NCI-H510A (cell line): ENCODE measurements around the gene TBC1D23.
"Not testable (repeated sequence)": the region's sequence is repeated elsewhere in the genome, so short reads cannot be mapped to it uniquely, and the experiment has no call there.

ENCODE experiments used
- DNase-seq: peaks from one replicate; lab custom pipeline; 2025; lab: John Stamatoyannopoulos, UW

Gene TBC1D23

GRCh38 chr3:100306695-100307094 lies 45.9 kb downstream of the TBC1D23 start:
- DNase-seq = no peak

DNA sequence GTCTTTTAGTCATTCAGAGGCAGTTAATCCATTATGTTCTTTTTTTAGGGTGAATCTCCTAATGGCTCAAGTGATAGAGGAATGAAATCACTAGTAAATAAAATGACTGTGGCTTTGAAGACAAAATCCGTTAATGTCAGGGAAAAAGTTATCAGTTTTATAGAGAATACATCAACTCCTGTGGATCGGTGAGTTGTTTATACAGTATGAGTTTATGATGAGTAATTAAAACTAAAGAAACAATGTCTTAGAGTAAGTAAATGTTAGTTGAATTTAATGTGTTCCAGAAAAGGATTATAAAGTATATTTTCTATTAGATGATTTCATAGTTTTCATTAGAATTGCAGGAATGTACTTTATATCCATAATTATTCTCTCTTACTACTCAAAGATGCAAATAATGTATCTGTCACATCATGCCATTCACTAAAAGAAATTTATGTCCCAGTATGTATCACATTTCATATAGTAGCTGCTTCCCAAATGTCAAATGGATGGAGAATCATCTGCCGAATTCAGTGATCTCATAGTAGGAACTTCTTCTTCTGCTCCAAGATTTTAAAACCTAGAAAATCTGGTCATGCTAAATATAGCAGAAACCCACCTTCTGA lies 49.7 kb downstream of the TBC1D23 start:
- DNase-seq = no peak

GRCh38 chr3:100311011-100311410 lies 50.2 kb downstream of the TBC1D23 start:
- DNase-seq = no peak

DNA sequence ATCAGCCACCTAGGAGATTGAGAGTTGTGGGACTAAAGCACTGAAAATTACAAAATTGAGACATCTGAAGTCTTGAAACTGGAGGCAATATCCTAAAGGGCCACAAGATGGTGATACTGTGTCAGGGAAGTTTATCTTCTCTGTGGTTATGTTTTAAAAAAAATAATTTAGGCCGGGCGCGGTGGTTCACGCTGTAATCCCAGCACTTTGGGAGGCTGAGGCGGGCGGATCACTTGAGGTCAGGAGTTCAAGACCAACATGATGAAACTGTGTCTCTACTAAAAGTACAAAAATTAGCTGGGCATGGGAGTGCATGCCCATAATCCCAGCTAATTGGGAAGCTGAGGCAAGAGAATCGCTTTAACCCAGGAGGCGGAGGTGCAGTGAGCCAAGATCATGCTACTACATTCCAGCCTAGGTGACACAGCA lies 55.9 kb downstream of the TBC1D23 start:
- DNase-seq = no peak

DNA sequence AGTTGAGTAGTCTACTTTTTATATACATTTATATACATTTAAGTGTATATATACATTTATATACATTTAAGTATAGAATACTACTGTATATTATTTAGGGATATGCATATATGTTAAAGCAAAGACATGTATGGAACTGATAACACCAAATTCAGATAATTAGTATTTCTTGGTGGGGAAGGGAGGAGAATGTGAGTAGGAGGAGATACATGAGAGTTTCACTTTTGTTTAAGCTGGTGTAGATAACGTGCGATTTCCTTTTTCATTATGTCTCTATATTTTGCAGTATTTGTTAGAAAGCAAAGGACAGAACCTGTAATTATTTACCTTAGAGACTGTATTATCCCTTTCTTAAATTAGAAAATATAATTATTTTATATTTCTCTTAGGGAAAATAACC lies 57.1 kb downstream of the TBC1D23 start:
- DNase-seq = no peak

DNA sequence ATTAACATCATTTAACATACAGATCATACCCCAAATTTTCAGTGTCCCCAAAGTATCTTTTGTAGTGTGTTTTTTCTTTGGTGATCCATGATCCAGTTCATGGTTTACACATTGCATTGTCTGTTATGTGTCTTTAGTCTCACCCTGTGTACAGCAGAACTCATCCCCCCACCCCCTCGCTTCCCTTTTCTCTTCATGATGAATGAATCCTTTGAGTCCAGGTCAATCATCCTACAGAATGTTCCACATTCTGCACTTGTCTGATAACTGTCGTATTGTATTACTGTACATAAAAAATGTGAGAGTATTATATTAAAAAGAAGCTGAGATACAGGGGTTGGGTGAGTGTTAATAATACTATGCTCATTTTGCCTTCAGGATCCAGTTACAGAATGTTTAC lies 59.2 kb downstream of the TBC1D23 start:
- no peak for DNase-seq

DNA sequence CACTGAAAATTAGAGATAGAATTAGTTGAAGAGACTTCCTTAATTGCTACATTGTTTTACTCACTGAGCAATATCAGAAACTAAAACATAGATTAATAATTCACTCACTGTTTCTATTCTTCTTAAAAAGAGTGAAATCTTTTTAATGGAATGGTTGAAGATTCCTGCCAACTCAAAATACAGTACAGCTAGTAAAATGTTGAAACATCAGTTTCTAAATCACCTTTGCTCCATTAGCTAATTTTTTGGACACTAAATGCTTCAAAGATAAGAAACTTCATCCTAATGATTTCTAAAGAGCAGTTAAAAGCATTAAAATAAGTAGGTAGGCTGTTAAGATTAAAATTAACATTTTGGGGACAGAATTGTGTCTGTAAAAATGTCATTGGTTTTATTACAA lies 63.3 kb downstream of the TBC1D23 start:
- no peak for DNase-seq

DNA sequence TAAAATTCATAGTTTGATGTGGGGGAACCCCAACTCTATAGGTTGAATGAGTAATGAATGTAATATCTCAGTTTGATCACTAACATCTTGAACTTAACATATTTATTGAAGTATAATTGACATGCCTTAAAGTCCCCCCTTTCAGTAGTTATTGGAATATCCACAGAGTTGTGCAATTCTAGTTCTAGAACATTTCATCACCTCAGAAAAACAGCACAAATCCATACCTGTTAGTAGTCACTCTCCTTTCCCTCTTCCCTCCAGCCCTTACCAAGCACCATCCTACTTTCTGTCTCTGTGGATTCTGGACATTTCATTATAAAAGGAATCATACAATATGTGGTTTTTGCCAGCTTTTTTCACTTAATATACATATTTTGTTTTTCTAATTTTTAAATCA lies 65.0 kb downstream of the TBC1D23 start:
- DNase-seq = no peak

DNA sequence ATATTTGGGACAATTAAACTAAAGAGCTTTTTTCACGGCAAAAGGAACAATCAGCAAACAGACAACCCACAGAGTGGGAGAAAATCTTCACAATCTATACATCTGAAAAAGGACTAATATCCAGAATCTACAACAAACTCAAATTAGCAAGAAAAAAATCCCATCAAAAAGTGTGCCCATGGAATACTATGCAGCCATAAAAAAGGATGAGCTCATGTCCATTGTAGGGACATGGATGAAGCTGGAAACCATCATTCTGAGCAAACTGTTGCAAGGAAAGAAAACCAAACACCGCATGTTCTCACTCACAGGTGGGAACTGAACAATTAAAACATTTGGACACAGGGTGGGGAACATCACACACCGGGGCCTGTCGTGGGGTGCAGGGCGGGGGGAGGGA lies 66.6 kb downstream of the TBC1D23 start:
- not testable (repeated sequence) for DNase-seq

DNA sequence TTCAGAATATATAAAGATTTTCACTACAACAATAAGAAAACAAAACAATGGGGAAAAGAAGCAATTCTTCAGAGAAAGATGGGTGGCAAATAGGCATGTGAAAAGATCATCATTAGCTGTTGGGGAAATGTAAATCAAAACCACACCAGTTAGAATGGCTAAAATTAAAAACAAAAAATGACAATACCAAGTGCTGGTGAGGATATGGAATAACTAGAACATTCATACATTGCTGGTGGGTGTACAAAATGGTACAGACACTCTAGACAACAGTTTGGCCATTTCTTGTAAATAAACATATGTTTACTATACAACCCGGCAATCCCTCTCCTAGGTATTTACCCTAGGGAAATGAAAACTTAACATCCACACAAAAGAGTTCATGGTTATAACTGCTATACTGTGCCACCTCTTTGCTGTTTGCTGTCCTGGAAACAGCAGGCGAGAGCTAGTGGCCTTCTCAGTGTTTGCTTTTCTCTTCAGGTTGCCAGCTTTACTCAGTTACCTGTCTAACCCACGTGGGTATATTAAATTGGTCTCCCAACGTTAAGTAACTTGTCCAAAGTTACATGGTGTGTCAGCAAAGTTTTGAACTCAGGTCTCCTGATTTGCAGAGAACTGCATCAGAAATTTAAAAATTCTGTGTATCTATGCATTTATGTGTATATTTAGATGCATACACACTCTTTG lies 69.2 kb downstream of the TBC1D23 start:
- no peak for DNase-seq

DNA sequence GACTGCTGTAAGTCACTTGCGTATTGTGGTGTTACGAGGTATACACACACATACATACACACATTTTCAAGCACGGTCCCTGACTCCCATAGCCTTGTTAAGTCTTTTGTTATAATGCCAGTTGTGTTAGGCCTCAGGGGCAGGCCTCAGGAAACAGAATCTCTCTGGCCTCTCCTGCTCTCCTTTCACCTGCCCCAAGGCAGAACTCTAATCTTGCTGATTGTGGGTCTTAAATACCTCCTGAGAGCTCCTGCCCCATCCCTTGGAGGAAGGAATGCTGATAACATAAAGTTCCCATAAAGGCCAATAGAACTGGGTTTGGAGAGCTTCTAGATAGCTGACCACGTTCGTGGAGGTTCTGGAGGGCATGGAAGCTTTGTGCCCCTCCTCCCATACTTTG lies 69.9 kb downstream of the TBC1D23 start:
- no peak for DNase-seq

DNA sequence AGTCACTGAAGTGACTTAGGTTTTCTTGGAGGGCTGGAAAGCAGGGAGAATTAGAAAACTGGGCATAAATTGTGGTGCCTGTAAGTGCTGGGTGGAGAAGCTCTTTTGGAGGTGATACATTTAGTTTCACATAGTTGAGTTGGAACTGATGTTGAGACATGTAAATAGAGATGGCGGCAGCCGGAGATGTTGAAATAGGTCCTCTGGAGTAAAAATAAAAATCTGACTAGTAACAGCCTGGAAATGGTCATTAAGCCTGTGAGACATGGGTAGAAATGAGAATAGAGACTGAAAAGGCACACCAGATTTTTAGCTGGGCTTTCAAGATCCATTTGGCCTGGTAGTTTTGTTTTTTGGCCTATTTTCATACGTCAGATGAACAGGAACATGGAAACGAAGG lies 70.9 kb downstream of the TBC1D23 start:
- no peak for DNase-seq

GRCh38 chr3:100333051-100333450 lies 72.3 kb downstream of the TBC1D23 start:
- DNase-seq = no peak

DNA sequence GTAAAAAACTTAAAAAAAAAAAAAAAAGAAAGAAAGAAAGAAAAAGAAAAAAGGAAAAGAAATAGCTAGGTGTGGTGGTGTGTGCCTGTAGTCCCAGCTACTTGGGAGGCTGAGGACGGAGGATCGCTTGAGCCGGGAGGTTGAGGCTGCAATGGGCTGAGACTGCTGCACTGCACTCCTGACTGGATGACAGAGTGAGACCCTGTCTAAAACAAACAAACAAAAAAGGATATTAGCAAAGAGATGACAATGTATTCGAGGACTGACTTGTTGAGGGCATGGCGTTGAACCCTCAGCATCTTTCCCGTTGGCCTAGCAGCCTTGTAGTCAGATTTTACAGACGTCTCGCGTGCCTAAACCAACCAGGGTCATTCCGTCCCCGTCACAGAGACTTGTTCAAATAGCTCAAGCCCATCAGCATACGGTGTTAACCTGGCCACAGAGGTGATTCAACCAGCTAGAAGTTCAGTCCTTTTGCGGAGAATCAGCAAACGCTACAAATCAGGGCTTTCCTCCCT lies 73.2 kb downstream of the TBC1D23 start:
- no peak for DNase-seq

- peak; percentile 70 for DNase-seq
Observed at GRCh38 chr3:100334488-100335351, 73.9 kb downstream of the TBC1D23 start, which contains the start of gene NIT2. TSS of gene NIT2 (plus strand) at chr3:100334757. CDS start at chr3:100334792, 35 bp downstream.

GRCh38 chr3:100335434-100335833 lies 74.6 kb downstream of the TBC1D23 start:
- peak; percentile 31 for DNase-seq

DNA sequence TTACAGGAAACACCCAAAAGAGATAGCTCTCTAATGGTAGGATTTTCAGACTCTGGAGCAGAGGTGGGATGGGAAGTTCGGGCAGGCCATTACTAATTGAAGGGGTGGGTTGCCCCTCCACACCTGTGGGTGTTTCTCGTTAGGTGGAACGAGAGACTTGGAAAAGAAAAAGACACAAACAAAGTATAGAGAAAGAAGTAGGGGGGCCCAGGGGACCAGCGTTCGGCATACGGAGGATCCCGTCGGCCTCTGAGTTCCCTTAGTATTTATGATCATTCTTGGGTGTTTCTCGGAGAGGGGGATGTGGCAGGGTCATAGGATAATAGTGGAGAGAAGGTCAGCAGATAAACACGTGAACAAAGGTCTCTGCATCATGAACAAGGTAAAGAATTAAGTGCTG lies 75.4 kb downstream of the TBC1D23 start:
- not testable (repeated sequence) for DNase-seq

DNA sequence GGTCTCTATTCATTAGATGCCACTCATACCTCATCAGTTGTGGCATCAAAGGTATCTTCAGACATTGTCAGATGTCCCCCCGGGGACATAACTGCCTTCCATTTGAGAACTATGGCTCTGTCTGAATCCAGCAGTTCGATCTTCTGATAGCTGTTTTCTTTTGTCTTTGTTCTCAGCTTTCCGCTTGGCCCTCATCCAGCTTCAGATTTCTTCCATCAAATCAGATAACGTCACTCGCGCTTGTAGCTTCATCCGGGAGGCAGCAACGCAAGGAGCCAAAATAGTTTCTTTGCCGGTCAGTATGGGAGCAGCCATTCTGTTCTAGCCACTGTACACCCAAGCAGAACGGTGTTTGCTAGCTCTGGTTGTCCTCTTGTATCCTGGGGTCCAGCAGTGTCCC lies 78.1 kb downstream of the TBC1D23 start:
- DNase-seq = no peak

DNA sequence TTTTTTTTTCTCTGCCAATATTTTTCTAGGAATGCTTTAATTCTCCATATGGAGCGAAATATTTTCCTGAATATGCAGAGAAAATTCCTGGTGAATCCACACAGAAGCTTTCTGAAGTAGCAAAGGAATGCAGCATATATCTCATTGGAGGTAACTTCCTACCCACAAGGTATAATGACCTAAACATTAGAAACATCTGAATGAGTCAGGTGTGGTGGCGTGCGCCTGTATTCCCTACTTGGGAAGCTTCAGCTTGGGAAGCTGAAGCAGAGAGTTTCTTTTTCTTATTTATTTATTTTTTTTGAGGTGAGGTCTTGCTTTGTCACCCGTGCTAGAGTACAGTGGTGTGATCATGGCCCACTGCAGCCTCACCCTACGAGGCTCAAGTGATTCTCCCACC lies 79.0 kb downstream of the TBC1D23 start:
- DNase-seq = no peak

DNA sequence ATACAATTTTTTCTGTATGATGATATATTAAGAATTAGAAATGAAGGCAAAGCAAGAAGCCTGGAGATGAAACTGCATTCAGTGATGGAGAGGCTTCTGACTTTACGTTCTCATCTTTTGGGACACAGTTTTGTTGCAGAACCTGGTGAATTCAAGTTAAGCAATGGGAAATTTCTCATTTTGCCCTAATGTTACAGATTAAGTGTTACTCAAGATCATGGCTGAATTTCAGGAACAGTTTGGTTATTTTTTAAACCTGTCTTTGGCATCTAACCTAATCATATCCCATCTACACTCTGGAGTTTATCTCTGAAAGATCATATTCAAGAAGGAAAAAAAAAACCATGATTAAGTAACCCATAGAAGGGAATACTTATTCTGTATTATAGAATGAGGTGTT lies 79.7 kb downstream of the TBC1D23 start:
- no peak for DNase-seq

GRCh38 chr3:100348727-100349126 lies 87.9 kb downstream of the TBC1D23 start:
- no peak for DNase-seq

GRCh38 chr3:100351770-100352169 lies 91.0 kb downstream of the TBC1D23 start:
- DNase-seq = not testable (repeated sequence)
